Body of pancreas (tissue), 4 donors: ENCODE results near the gene NRP1. TPM values are rescaled to one million over a fixed set of nuclear protein-coding genes. Genes with fewer than 3 reads are reported as not detected.
A peak's percentile ranks its signal among the peaks of the same experiment; 100 is the strongest.

Experiments used
- ATAC-seq: fragments of 150-250 bp; one replicate; pipeline ENCODE4 v1.9.1; 2016
- DNase-seq, 4 donors: peaks; one replicate each; pipeline ENCODE4 v3.0.0-alpha.2; 2019
- H3K27ac ChIP-seq, 4 donors: fragments of 200-600 bp; sonication (generic); 1 replicate in 3 of 4; 2 replicates in 1 of 4; pipeline versions ENCODE4 v1.5.1 to v1.6.1; 2016 to 2019; ENCODE audit warnings: mild to moderate bottlenecking in 1 of 4, mixed read lengths in 1 of 4, moderate library complexity in 1 of 4
- H3K27me3 ChIP-seq, 2 donors: fragments of 200-600 bp; sonication (generic); one replicate each; pipeline ENCODE4 v1.6.0; 2016; ENCODE audit warnings: mild to moderate bottlenecking in 1 of 2
- H3K36me3 ChIP-seq, 2 donors: fragments of 200-600 bp; sonication (generic); replicated peaks in 1 of 2; 2 replicates each; pipeline ENCODE4 v1.5.1; 2016; ENCODE audit warnings: low read depth in 2 of 2; ENCODE audit not compliant: insufficient read depth in 1 of 2
- H3K4me1 ChIP-seq: fragments of 200-600 bp; sonication (generic); one replicate; pipeline ENCODE4 v1.6.0; 2016
- H3K4me3 ChIP-seq, 2 donors: fragments of 200-600 bp; sonication (generic); 1 replicate in 1 of 2; 2 replicates in 1 of 2; pipeline ENCODE4 v1.5.1; 2016 to 2019
- H3K9me3 ChIP-seq, 3 donors: fragments of 200-600 bp; sonication (generic); 1 replicate in 2 of 3; 2 replicates in 1 of 3; pipeline ENCODE4 v1.5.1; 2016
- CTCF ChIP-seq, 7 experiments: fragments of 450-650 bp in 4 of 7; fragments of 200-600 bp in 3 of 7; sonication (generic) in 3 of 7; IDR thresholded peaks; one replicate each; pipeline ENCODE4 v1.5.1; 2016 to 2019; ENCODE audit warnings: antibody characterized with exemption in 7 of 7
- POLR2A ChIP-seq, 3 donors: fragments of 450-650 bp; IDR thresholded peaks; one replicate each; pipeline ENCODE4 v1.6.1; 2016; ENCODE audit warnings: antibody characterized with exemption in 3 of 3, mild to moderate bottlenecking in 2 of 3
- WGBS, 2 donors: methylation state at CpG; one replicate each; pipeline ENCODE4 v1.1.5; 2017; 5-methylcytosine and 5-hydroxymethylcytosine counted together
- intact Hi-C: fragments of 100-400 bp; cut with DNase I; formaldehyde crosslinking; loops from one replicate; pipeline ENCODE4 v1.15.1; 2023
- total RNA-seq, 2 donors: library from RNA; depleted of rRNA; stranded (reverse); fragments of >200 nt; gene quantifications; one replicate each; pipeline ENCODE4 v1.1.0, GENCODE V29; 2016

NRP1 gene
- total RNA-seq, 2 donors from 2014 or later: 37.6 to 62.6 TPM

GRCh38 chr10:33273295-33274002, 61.0 kb downstream of the NRP1 start:
- H3K9me3 ChIP-seq: no peaks in the 10 kb centered on the region
- TF ChIP-seq POLR2A (IDR thresholded peaks at IDR 0.05) (peak in 1 of 3 donors; percentile 45), CTCF (IDR thresholded peaks at IDR 0.05) (peak in 2 of 7 experiments; percentile 28 to 34)
- H3K27ac ChIP-seq: peak overlapping the region; percentile 46 to 84 (median 72)
- DNase-seq (peak; percentile 89 to 95 (median 92)), ATAC-seq (peak; percentile 97)
- H3K36me3 ChIP-seq: no peaks in the 10 kb centered on the region
- intact Hi-C loops: no loop called here
- H3K27me3 ChIP-seq: no peaks in the 10 kb centered on the region
- H3K4me1 ChIP-seq: peaks cover 23% of the 10 kb centered on the region
- 3 to 5% methylated on average over 15 to 19 of the region's 19 CpGs for WGBS, 2 donors
- no peak overlapping the region for H3K4me3 ChIP-seq

- Histone ChIP-seq H3K36me3 (no peaks in the 10 kb centered on the region), H3K4me1 (peaks cover 23% of the 10 kb centered on the region), H3K27me3 (no peaks in the 10 kb centered on the region), H3K4me3 (no peak overlapping the region), H3K9me3 (no peaks in the 10 kb centered on the region), H3K27ac (peak overlapping the region; percentile 46 to 74 (median 70))
- TF ChIP-seq CTCF (IDR thresholded peaks at IDR 0.05) (no peak), POLR2A (IDR thresholded peaks at IDR 0.05) (no peak)
- intact Hi-C loops: no loop called here
- 67 to 74% methylated on average over 7 of the region's 7 CpGs for WGBS, 2 donors
- ATAC-seq (no peak), DNase-seq (no peak)
Observed at GRCh38 chr10:33272635-33273034, 61.8 kb downstream of the NRP1 start.

GRCh38 chr10:33271969-33272583, 62.4 kb downstream of the NRP1 start:
- Histone ChIP-seq H3K27ac (peak overlapping the region; percentile 46 to 74 (median 70)), H3K9me3 (no peaks in the 10 kb centered on the region), H3K4me3 (no peak overlapping the region), H3K27me3 (no peaks in the 10 kb centered on the region), H3K4me1 (peaks cover 20% of the 10 kb centered on the region), H3K36me3 (no peaks in the 10 kb centered on the region)
- DNase-seq: no peak
- ATAC-seq: no peak
- TF ChIP-seq CTCF (IDR thresholded peaks at IDR 0.05) (no peak), POLR2A (IDR thresholded peaks at IDR 0.05) (no peak)
- 45 to 49% methylated on average over 4 of the region's 4 CpGs for WGBS, 2 donors
- intact Hi-C loops: no loop called here

GRCh38 chr10:33270971-33271370, 63.5 kb downstream of the NRP1 start:
- H3K4me1 ChIP-seq: peaks cover 23% of the 10 kb centered on the region
- intact Hi-C loops: no loop called here
- H3K27me3 ChIP-seq: no peaks in the 10 kb centered on the region
- DNase-seq: no peak
- no peak for ATAC-seq
- H3K27ac ChIP-seq: peak overlapping the region in 1 of 4 donors; percentile 10
- 64 to 88% methylated on average over 1 of the region's 1 CpG for WGBS, 2 donors
- H3K36me3 ChIP-seq: no peaks in the 10 kb centered on the region
- H3K9me3 ChIP-seq: no peaks in the 10 kb centered on the region
- H3K4me3 ChIP-seq: no peak overlapping the region
- no peak for TF ChIP-seq POLR2A (IDR thresholded peaks at IDR 0.05)
- no peak for TF ChIP-seq CTCF (IDR thresholded peaks at IDR 0.05)
